NK-92 treated with Interleukin-12 subunit alpha and Interleukin-12 subunit beta, amount 100 ng/mL, for 24 hours (cell line): Measurements from ENCODE around the gene XIRP2.

Experiments used
- DNase-seq: peaks from one replicate; lab custom pipeline; 2025; lab: John Stamatoyannopoulos, UW

XIRP2 gene

GRCh38 chr2:167134381-167135072 lies 246.2 kb downstream of the XIRP2 start:
- no peak for DNase-seq

GRCh38 chr2:167135706-167136105 lies 247.4 kb downstream of the XIRP2 start:
- no peak for DNase-seq

- DNase-seq = no peak
These were observed 248.8 kb downstream of the XIRP2 start for GRCh38 chr2:167136879-167137596.

GRCh38 chr2:167140330-167140729 lies 252.1 kb downstream of the XIRP2 start:
- DNase-seq = no peak

- no peak for DNase-seq
These were observed 252.5 kb downstream of the XIRP2 start for GRCh38 chr2:167140767-167141166.

- DNase-seq = no peak
These were observed 254.3 kb downstream of the XIRP2 start for GRCh38 chr2:167142554-167142953.

- DNase-seq = no peak
These were observed 256.1 kb downstream of the XIRP2 start for GRCh38 chr2:167144179-167144898.

- no peak for DNase-seq
These were observed 259.1 kb downstream of the XIRP2 start for GRCh38 chr2:167147271-167147941.

- no peak for DNase-seq
These were observed 263.6 kb downstream of the XIRP2 start for GRCh38 chr2:167151894-167152293.

GRCh38 chr2:167157523-167157922 lies 269.2 kb downstream of the XIRP2 start:
- no peak for DNase-seq

GRCh38 chr2:167177196-167177595 lies 288.9 kb downstream of the XIRP2 start:
- DNase-seq = no peak

- no peak for DNase-seq
These were observed 292.9 kb downstream of the XIRP2 start for GRCh38 chr2:167181134-167181533.

GRCh38 chr2:167181688-167182087 lies 293.4 kb downstream of the XIRP2 start:
- no peak for DNase-seq

GRCh38 chr2:167182403-167182802 lies 294.1 kb downstream of the XIRP2 start:
- DNase-seq = no peak

GRCh38 chr2:167183931-167184330 lies 295.7 kb downstream of the XIRP2 start:
- DNase-seq = no peak

GRCh38 chr2:167186465-167186864 lies 298.2 kb downstream of the XIRP2 start:
- no peak for DNase-seq

GRCh38 chr2:167187049-167187727 lies 298.9 kb downstream of the XIRP2 start:
- no peak for DNase-seq

GRCh38 chr2:167187978-167188967 lies 300.0 kb downstream of the XIRP2 start:
- DNase-seq = no peak

- no peak for DNase-seq
These were observed 301.8 kb downstream of the XIRP2 start for GRCh38 chr2:167190053-167190452.

- no peak for DNase-seq
These were observed 303.3 kb downstream of the XIRP2 start for GRCh38 chr2:167191588-167191987.

- no peak for DNase-seq
These were observed 304.6 kb downstream of the XIRP2 start for GRCh38 chr2:167192833-167193232.
